Measurements from ENCODE around the gene ARID1B.

ARID1B gene

DNA sequence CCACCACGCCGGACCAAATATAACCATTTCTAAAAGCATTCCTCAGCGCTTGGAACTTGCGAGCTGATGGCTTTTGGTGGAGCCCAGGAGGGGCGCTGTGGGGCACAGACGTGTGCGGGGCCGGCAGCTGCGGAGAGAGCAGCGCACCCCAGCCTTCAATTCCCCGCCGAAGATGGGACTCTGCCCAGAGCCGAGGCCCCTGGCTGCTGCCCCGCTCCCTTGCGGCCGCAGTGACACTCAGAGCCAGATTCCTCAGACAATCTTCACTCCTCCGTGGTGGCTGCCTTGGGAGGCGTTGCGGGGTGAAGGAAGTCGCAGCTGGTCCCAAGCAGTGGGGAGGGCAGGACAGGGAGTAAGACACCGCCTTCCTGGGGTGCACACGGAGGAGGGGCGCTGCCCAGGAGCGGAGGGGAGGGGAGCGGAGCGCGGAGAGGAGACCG lies 458.4 kb downstream of the ARID1B start:
- DNase-seq (ENCODE audit: extremely low spot score) = peak; percentile 45
- CTCF ChIA-PET = interaction anchor here (1.0 to 2.0 kb wide), 11 partner anchors 10 to 65 kb away, joined by 3 to 8 read pairs (median 3); no protein-coding TSS in a partner anchor
- TF ChIP-seq, protein P1, sequence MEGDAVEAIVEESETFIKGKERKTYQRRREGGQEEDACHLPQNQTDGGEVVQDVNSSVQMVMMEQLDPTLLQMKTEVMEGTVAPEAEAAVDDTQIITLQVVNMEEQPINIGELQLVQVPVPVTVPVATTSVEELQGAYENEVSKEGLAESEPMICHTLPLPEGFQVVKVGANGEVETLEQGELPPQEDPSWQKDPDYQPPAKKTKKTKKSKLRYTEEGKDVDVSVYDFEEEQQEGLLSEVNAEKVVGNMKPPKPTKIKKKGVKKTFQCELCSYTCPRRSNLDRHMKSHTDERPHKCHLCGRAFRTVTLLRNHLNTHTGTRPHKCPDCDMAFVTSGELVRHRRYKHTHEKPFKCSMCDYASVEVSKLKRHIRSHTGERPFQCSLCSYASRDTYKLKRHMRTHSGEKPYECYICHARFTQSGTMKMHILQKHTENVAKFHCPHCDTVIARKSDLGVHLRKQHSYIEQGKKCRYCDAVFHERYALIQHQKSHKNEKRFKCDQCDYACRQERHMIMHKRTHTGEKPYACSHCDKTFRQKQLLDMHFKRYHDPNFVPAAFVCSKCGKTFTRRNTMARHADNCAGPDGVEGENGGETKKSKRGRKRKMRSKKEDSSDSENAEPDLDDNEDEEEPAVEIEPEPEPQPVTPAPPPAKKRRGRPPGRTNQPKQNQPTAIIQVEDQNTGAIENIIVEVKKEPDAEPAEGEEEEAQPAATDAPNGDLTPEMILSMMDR (IDR thresholded peaks at IDR 0.05; ENCODE audit: control extremely low read depth, extremely low read depth, low read depth, missing control alignments) = peak; percentile 51
- POLR2A ChIA-PET = interaction anchor here (0.7 kb wide), 1 partner anchor 812 kb away, joined by 7 read pairs; no protein-coding TSS in a partner anchor

DNA sequence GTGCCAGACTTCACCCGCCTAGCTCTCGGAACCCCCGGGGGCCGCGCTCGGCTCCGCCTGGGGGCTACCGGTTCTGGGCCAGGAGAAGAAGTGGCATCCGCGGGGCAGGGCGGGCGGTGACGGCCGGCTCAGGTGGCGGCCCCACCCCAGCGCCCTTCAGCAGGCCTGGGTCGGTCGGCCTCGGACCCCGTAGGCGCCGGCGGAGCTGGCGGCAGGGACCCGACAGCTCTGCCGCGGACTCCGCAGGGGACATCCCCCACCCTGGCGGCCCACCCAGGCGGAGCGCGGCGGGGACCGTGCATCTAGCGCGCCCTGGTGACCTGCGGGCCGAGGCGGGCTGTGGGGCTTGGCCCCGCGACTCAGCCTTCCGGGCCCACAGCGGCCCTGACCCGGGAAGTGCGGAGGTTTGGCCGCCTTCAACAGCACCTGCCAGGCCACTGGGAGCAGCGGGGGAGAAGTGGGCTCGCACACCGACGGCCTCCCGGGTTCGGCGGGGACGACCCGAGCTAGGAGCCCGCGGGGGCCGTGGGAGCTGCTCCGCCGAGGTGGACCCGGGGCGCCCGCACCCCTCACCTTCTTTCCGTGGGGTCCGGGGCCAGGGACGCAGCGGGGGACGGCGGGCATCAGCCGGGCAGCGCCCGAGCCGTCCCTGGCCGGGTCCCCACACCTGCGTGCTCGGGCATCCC lies 459.0 kb downstream of the ARID1B start:
- ChIA-PET POLR2A (no interaction called here), CTCF (interaction anchor here (1.0 to 2.0 kb wide), 12 partner anchors 9 to 65 kb away, joined by 3 to 8 read pairs (median 3); no protein-coding TSS in a partner anchor)
- no peak for DNase-seq (ENCODE audit: extremely low spot score)
- TF ChIP-seq, protein P1 (IDR thresholded peaks at IDR 0.05; ENCODE audit: control extremely low read depth, extremely low read depth, low read depth, missing control alignments) = no peak

GRCh38 chr6:157238346-157238745 lies 461.2 kb downstream of the ARID1B start:
- CTCF ChIA-PET = no interaction called here
- DNase-seq (ENCODE audit: extremely low spot score) = no peak
- TF ChIP-seq, protein P1 (IDR thresholded peaks at IDR 0.05; ENCODE audit: control extremely low read depth, extremely low read depth, low read depth, missing control alignments) = no peak
- POLR2A ChIA-PET = no interaction called here

GRCh38 chr6:157239148-157239547 lies 462.0 kb downstream of the ARID1B start:
- TF ChIP-seq, protein P1 (IDR thresholded peaks at IDR 0.05; ENCODE audit: control extremely low read depth, extremely low read depth, low read depth, missing control alignments) = no peak
- no peak for DNase-seq (ENCODE audit: extremely low spot score)
- CTCF ChIA-PET = no interaction called here
- POLR2A ChIA-PET = no interaction called here

DNA sequence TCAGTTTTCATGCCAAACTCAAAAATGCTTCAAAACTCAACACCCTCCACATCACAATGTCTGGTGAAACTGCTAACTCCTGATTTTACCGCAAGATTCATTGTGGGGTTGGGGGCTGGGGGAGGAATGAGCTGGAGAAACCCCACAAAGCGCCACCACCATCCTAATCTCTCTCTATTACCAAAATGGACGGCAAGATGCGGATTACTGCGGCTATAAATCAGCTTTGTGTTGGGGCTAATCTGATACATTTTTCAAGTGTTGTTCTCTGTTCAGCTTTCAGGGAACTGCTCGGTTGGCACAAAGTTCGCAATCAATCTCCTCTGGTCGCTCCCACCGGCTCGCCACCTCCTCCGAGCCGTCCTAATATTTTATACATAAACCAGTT lies 462.5 kb downstream of the ARID1B start:
- TF ChIP-seq, protein P1 (IDR thresholded peaks at IDR 0.05; ENCODE audit: control extremely low read depth, extremely low read depth, low read depth, missing control alignments) = no peak
- ChIA-PET POLR2A (no interaction called here), CTCF (no interaction called here)
- DNase-seq (ENCODE audit: extremely low spot score) = no peak

DNA sequence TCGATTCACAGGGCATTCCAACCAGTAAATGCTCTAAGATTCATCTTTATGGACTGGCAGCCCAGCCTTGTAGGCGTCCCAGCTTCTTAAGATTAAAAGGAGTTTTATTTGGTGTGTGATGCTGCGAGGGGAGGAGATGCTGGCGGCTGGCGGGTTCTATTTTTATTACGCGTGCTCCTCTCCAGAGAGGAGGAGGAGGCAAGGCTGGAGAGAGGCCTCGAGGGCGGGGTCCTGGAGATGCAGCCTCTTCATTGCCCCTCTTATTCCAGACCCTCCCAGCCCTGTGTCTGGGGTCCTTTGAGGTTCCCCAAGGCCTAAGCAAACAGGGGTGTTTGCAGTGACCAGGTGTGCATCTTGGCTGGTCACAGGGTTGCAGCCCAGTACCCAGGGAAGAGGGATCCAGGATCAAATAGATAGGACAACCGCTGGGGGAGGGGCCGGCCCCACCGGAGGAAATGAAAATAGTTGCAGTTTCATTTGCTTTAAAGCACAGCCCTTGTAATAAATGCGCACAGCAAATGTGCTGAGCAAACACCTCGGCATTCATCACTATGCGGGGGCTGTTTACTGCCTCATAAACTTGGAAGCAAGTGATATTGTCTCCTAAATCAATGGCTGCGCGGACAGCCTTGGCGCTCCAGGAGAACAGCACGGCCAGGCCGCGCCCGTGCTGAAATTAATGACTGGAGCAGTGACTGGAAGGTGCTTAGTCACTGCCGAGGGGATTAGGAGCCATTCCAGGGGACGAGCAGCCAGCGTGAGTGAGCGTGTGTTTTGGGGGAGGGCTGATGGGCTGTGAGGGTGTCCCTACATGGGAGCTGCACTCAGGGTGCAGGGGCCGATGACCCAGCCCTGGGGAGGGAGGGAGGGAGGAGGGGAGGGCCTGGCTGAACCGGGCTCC lies 463.1 kb downstream of the ARID1B start:
- ChIA-PET POLR2A (no interaction called here), CTCF (no interaction called here)
- TF ChIP-seq, protein P1 (IDR thresholded peaks at IDR 0.05; ENCODE audit: control extremely low read depth, extremely low read depth, low read depth, missing control alignments) = no peak
- no peak for DNase-seq (ENCODE audit: extremely low spot score)

Data from GM10248 (cell line).